ENCODE data around the gene DCBLD1. TPM values are rescaled to one million over a fixed set of nuclear protein-coding genes. Genes with fewer than 3 reads are reported as not detected.

The DCBLD1 gene
- total RNA-seq, 4 donors from 2014 or later: 3.8 to 11.6 (median 7.9) TPM

- H3K27me3 ChIP-seq: no peaks in the 10 kb centered on the region
- H3K27ac ChIP-seq (replicated peaks in 1 of 4): no peak overlapping the region
- H3K9me3 ChIP-seq: no peaks in the 10 kb centered on the region
- 90% methylated on average over 4 of the region's 4 CpGs for WGBS
- TF ChIP-seq POLR2A (IDR thresholded peaks at IDR 0.05; ENCODE audit: low read depth) (no peak), CTCF (IDR thresholded peaks at IDR 0.05) (no peak), POLR2AphosphoS5 (IDR thresholded peaks at IDR 0.05) (no peak), EP300 (IDR thresholded peaks at IDR 0.05) (no peak)
- peaks cover 9 to 15% (median 14%) of the 10 kb centered on the region in 4 donors for H3K4me1 ChIP-seq
- peaks cover 0 to 30% (median 8%) of the 10 kb centered on the region in 4 donors for H3K36me3 ChIP-seq
- no peak overlapping the region for H3K4me3 ChIP-seq
- intact Hi-C loops (cut with DNase I): loop anchor here (5.0 kb wide), 2 partner anchors 53 to 62 kb away; partner anchors contain the start of gene GOPC
- no peak for DNase-seq (ENCODE audit: extremely low spot score)
These were observed 67.1 kb downstream of the DCBLD1 start for GRCh38 chr6:117549611-117550010.

- Histone ChIP-seq H3K27me3 (no peaks in the 10 kb centered on the region), H3K27ac (replicated peaks in 1 of 4) (no peak overlapping the region), H3K9me3 (no peaks in the 10 kb centered on the region), H3K4me1 (peaks cover 9 to 15% (median 14%) of the 10 kb centered on the region in 4 donors), H3K4me3 (no peak overlapping the region), H3K36me3 (peaks cover 0 to 25% (median 6%) of the 10 kb centered on the region in 4 donors)
- 100% methylated on average over 3 of the region's 3 CpGs for WGBS
- intact Hi-C loops (cut with DNase I): loop anchor here (5.0 kb wide), 2 partner anchors 52 to 63 kb away; partner anchors contain the start of gene GOPC
- no peak for TF ChIP-seq EP300 (IDR thresholded peaks at IDR 0.05)
- no peak for TF ChIP-seq POLR2A (IDR thresholded peaks at IDR 0.05; ENCODE audit: low read depth)
- TF ChIP-seq CTCF (IDR thresholded peaks at IDR 0.05): no peak
- TF ChIP-seq POLR2AphosphoS5 (IDR thresholded peaks at IDR 0.05): no peak
- DNase-seq (ENCODE audit: extremely low spot score): no peak
These were observed 67.7 kb downstream of the DCBLD1 start for GRCh38 chr6:117550078-117550600.

GRCh38 chr6:117550618-117551242, 68.3 kb downstream of the DCBLD1 start:
- no peak overlapping the region for H3K27ac ChIP-seq (replicated peaks in 1 of 4)
- TF ChIP-seq POLR2A (IDR thresholded peaks at IDR 0.05; ENCODE audit: low read depth) (no peak), CTCF (IDR thresholded peaks at IDR 0.05) (no peak), POLR2AphosphoS5 (IDR thresholded peaks at IDR 0.05) (no peak), EP300 (IDR thresholded peaks at IDR 0.05) (no peak)
- H3K9me3 ChIP-seq: no peaks in the 10 kb centered on the region
- DNase-seq (ENCODE audit: extremely low spot score): no peak
- H3K4me1 ChIP-seq: peaks cover 12 to 16% (median 14%) of the 10 kb centered on the region in 4 donors
- H3K36me3 ChIP-seq: peaks cover 0 to 19% (median 3%) of the 10 kb centered on the region in 4 donors
- intact Hi-C loops (cut with DNase I): loop anchor here (5.0 kb wide), 2 partner anchors 52 to 63 kb away; partner anchors contain the start of gene GOPC
- no peak overlapping the region for H3K4me3 ChIP-seq
- 83% methylated on average over 2 of the region's 2 CpGs for WGBS
- H3K27me3 ChIP-seq: no peaks in the 10 kb centered on the region

- TF ChIP-seq POLR2A (IDR thresholded peaks at IDR 0.05; ENCODE audit: low read depth) (no peak), POLR2AphosphoS5 (IDR thresholded peaks at IDR 0.05) (no peak), CTCF (IDR thresholded peaks at IDR 0.05) (no peak), EP300 (IDR thresholded peaks at IDR 0.05) (no peak)
- 85% methylated on average over 2 of the region's 2 CpGs for WGBS
- Histone ChIP-seq H3K4me1 (peaks cover 13 to 19% (median 14%) of the 10 kb centered on the region in 4 donors), H3K27me3 (no peaks in the 10 kb centered on the region), H3K36me3 (peaks cover 0 to 5% (median 2%) of the 10 kb centered on the region in 4 donors), H3K4me3 (no peak overlapping the region), H3K9me3 (no peaks in the 10 kb centered on the region), H3K27ac (replicated peaks in 1 of 4) (no peak overlapping the region)
- intact Hi-C loops (cut with DNase I): loop anchor here (5.0 kb wide), 2 partner anchors 50 to 65 kb away; partner anchors contain the start of gene GOPC
- DNase-seq (ENCODE audit: extremely low spot score): no peak
These were observed 70.1 kb downstream of the DCBLD1 start for GRCh38 chr6:117552618-117553017.
